ENCODE results near the gene RPRML.

Gene RPRML

GRCh38 chr17:46943218-46943500, 35.9 kb downstream of the RPRML start:
- DNase-seq = no peak

DNA sequence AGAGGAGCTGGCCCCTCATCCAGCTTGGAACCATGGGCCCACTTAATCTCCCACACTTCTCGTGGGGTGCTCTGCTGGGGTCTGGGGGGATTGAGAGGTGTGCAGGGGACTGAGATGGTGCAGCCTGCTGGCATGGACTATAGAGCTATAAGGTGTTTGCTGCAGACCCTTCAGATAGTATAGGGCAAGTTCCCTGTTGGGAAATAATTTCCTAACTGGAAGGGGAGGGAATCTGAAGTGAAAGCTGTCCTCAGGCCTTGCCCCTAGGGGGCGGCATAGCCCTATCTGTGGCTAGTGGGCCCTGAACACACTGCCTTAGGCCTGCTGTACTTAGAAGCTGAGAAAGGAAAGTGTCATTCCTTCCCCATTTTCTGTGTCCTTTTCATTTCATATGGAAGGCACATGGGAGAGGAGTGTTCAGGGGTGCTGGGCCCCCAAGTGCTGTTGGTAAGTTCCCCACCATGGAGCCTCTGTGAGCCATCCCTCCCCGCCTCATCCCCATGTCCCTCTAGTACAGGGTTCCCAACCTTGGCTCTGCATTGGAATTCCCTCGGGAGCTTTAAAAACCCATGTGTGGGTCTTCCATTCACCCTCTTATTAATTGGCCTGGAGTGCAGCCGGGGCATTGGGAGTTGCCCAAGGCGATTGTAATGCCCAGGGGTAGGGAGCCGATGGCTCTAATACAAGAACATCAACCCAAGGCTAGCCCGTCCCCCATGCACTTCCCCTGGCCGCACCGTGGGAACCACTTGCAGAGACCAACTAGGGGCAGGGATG, 36.4 kb downstream of the RPRML start:
- no peak for DNase-seq

- peak; percentile 9 for DNase-seq
Observed at GRCh38 chr17:46940692-46941404, 38.2 kb downstream of the RPRML start.

GRCh38 chr17:46935658-46936266, 43.3 kb downstream of the RPRML start:
- DNase-seq = no peak

DNA sequence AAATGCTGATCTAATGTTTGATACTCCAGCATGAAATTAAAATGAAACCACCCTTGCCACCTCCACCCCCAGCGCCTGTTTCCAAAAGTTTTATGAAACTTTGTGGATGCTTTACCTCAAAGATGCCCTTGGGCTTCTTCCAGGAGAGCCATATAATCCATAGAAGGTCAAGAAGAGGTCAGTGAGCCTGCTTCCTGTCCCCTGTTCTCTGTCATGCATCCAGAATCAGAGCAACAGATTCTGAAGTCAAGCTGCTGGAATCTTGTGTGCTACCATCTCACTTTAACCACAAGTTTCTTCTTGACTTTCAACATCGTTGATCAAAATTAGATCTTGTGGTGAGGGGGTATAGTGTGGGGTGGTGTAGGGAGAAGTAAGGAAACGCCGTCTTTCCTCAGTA, 47.5 kb downstream of the RPRML start:
- DNase-seq = no peak

DNA sequence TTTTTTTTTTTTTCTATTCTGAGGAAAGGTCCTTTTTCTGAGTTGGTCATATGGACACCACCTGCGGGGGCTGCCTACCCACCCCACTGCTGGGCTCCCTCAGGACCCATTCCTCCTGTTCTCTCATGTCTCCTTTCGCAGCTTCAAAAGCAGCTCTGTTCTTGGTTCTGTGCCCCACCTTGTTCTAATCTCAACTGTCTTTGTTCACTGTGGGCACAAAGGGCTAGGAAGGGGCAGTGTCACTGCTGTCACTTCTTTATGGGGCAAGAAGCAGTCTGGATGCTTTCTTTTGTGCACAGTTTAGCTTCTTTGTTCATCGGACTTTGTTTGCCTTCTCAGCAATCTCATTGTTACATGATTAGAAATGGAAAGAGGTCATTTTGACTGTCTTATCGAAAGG, 49.0 kb downstream of the RPRML start:
- no peak for DNase-seq

- no peak for DNase-seq
Observed at GRCh38 chr17:46929413-46929812, 49.6 kb downstream of the RPRML start.

GRCh38 chr17:46928467-46929261, 50.4 kb downstream of the RPRML start:
- no peak for DNase-seq
